K562 (cell line): ENCODE measurements around the gene RAB6B. TPM values are rescaled to one million over a fixed set of nuclear protein-coding genes. Genes with fewer than 3 reads are reported as not detected.

ENCODE experiments used
- CTBP1 ChIP-seq: fragments of 450-650 bp; IDR thresholded peaks from 2 replicates; pipeline ENCODE4 v1.6.1; 2016; ENCODE audit warnings: borderline replicate concordance
- HNRNPH1 ChIP-seq: fragments of 200-400 bp; formaldehyde crosslinking; optimal IDR thresholded peaks from 2 replicates; pipeline ENCODE3; 2017; ENCODE audit warnings: low read depth, mild to moderate bottlenecking, low read length, moderate library complexity
- HNRNPLL ChIP-seq: fragments of 200-400 bp; formaldehyde crosslinking; IDR thresholded peaks from 2 replicates; pipeline ENCODE4 v1.6.1; 2017; ENCODE audit warnings: low read length, low read depth, mild to moderate bottlenecking; ENCODE audit not compliant: poor library complexity, severe bottlenecking
- NELFE ChIP-seq: IDR thresholded peaks from 2 replicates; pipeline ENCODE4 v1.6.1; 2011; ENCODE audit warnings: mild to moderate bottlenecking; ENCODE audit not compliant: insufficient read depth, insufficient read length
- POLR2A ChIP-seq: fragments of 450-650 bp; conservative IDR thresholded peaks from 2 replicates; pipeline ENCODE4 v1.6.1; 2016
- RAD21 ChIP-seq, 2 experiments: fragments of 250-450 bp in 1 of 2; fragments of 450-650 bp in 1 of 2; sonication (Bioruptor Pico) in 1 of 2; formaldehyde crosslinking in 1 of 2; IDR thresholded peaks in 1 of 2; conservative IDR thresholded peaks in 1 of 2; 2 replicates each; pipeline versions ENCODE4 v1.4.0 to v1.8.0; 2020 to 2022; ENCODE audit warnings: mild to moderate bottlenecking in 2 of 2, moderate library complexity in 1 of 2
- SIN3B ChIP-seq: fragments of 450-650 bp; IDR thresholded peaks from 2 replicates; pipeline ENCODE4 v1.6.1; 2017; ENCODE audit warnings: low read depth, mild to moderate bottlenecking, moderate library complexity
- SP1 ChIP-seq: sonication (generic); formaldehyde crosslinking; IDR thresholded peaks from 2 replicates; pipeline ENCODE4 v1.8.1; 2022; ENCODE audit warnings: mild to moderate bottlenecking, missing genetic modification reagents
- TEAD4 ChIP-seq, 2 experiments: sonication (generic) in 1 of 2; formaldehyde crosslinking in 1 of 2; IDR thresholded peaks; 2 replicates each; pipeline versions ENCODE4 v1.6.1 to v1.8.0; 2012 to 2022; ENCODE audit warnings: borderline replicate concordance in 1 of 2, inconsistent platforms in 1 of 2, low read length in 1 of 2, mild to moderate bottlenecking in 1 of 2, missing genetic modification reagents in 1 of 2
- TRIM28 ChIP-seq: fragments of 450-650 bp; IDR thresholded peaks from 2 replicates; pipeline ENCODE4 v1.6.1; 2017
- YY1 ChIP-seq, 3 experiments: IDR thresholded peaks; 2 replicates each; pipeline ENCODE4 v1.6.1; 2011; ENCODE audit warnings: low read length in 2 of 3, mild to moderate bottlenecking in 2 of 3, moderate library complexity in 2 of 3, borderline replicate concordance in 1 of 3, control low read depth in 1 of 3, low read depth in 1 of 3; ENCODE audit not compliant: insufficient read depth in 3 of 3, insufficient replicate concordance in 2 of 3, control insufficient read depth in 1 of 3, insufficient read length in 1 of 3; ENCODE audit errors: extremely low read depth in 1 of 3
- ZNF23 ChIP-seq: fragments of 250-450 bp; sonication (Bioruptor Pico); IDR thresholded peaks from 2 replicates; pipeline ENCODE4 v1.4.0; 2020; ENCODE audit warnings: mild to moderate bottlenecking
- ZNF780A ChIP-seq: fragments of 250-450 bp; sonication (Bioruptor Pico); IDR thresholded peaks from 2 replicates; pipeline ENCODE4 v1.5.0; 2021; ENCODE audit warnings: mild to moderate bottlenecking
- polyA plus RNA-seq, 8 experiments: library from polyadenylated mRNA; depleted of rRNA in 4 of 8; stranded (reverse) in 5 of 8; unstranded in 3 of 8; fragments of >200 nt; fragmentation: Nextera tagmentation in 2 of 8; fragmentation: Illumina TruSeq in 1 of 8; extraction: Ambion mirVana in 2 of 8; extraction: Trizol in 1 of 8; gene quantifications; 2 replicates each; pipeline versions ENCODE4 v1.2.1 to v1.2.3, GENCODE V29; 2011 to 2014; ENCODE audit warnings: inconsistent platforms in 1 of 8, missing spikeins in 1 of 8
- total RNA-seq, 7 experiments: library from RNA; depleted of rRNA in 6 of 7; stranded (reverse); fragments of >200 nt in 6 of 7; fragmentation: Illumina TruSeq in 2 of 7; extraction: Trizol in 2 of 7; gene quantifications; 2 replicates each; pipeline versions ENCODE4 v1.2.1 to v1.2.3, GENCODE V29; 2011 to 2021; ENCODE audit warnings: low replicate concordance in 1 of 7
- TF ChIP-seq, protein P1 (sequence below): sonication (generic); formaldehyde crosslinking; IDR thresholded peaks from 2 replicates; pipeline ENCODE4 v1.8.0; 2022; ENCODE audit warnings: mild to moderate bottlenecking, missing genetic modification reagents
- TF ChIP-seq, protein P2 (sequence below): fragments of 450-650 bp; IDR thresholded peaks from 2 replicates; pipeline ENCODE4 v1.6.1; 2016; ENCODE audit warnings: borderline replicate concordance

Gene RAB6B
- total and polyA plus RNA-seq, 9 of the 15 experiments (the other 6 are each of a cell fraction or from before 2014, with no cell fraction given): 0.60 to 18.1 (median 1.5) TPM

DNA sequence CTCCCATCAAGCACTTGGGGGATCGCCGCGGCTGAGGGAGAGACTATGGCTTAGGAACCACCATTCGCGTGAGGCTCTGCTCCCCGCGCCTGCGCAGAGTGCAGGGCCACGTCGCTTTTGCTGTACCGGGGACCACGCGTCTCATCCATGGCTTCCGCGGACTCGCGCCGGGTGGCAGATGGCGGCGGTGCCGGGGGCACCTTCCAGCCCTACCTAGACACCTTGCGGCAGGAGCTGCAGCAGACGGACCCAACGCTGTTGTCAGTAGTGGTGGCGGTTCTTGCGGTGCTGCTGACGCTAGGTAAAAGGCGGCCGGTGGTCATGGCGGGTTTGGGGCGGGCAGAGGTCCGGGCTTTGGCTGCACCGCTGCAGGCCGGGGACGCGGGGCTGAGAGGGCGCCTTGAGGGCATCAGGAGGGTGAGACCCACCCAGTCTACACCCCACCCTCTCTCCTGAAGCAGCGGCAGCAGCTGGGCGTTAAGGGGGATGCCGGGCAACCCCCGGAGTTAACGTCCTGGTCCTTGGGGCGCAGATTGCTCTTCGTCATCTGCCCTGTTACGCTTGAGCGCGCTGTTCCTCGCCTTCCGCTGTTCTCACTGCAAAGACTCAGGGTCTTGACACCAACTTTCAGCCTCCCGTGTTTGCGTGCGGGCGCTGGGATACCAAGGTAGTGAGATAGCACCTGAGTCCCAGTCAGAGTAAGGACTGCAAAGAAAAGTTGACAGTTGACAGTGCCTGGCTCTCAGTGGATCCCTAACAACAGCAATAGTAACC, 89.8 kb downstream of the RAB6B start, which contains the start of gene SRPRB (continued):
- TF ChIP-seq SP1 (CRISPR knock-in tag) (no peak; the same call in 1 of the 2 replicates), CTBP1 (0 out of 2 replicates have a peak, but pooled peaks have one; percentile 17), SIN3B (no peak), ZNF23 (CRISPR knock-in tag) (no peak), TRIM28 (no peak), HNRNPH1 (no peak), RAD21 (CRISPR knock-in tag; conservative IDR thresholded peaks at IDR 0.05 in 1 of 2, IDR thresholded peaks at IDR 0.05 in 1 of 2) (no peak), NELFE (no peak), POLR2A (peak; percentile 92), YY1 (IDR thresholded peaks at IDR 0.05; ENCODE audit: borderline replicate concordance in 1 of 3, control insufficient read depth in 1 of 3, extremely low read depth in 1 of 3, insufficient read depth in 3 of 3, insufficient read length in 1 of 3, insufficient replicate concordance in 2 of 3, low read depth in 1 of 3, low read length in 2 of 3) (peak; percentile 44 to 87 (median 79)), HNRNPLL (peak; percentile 64), TEAD4 (IDR thresholded peaks at IDR 0.05; ENCODE audit: low read length) (no peak), TEAD4 (CRISPR knock-in tag; IDR thresholded peaks at IDR 0.05; ENCODE audit: borderline replicate concordance) (no peak), ZNF780A (no peak)
- TF ChIP-seq, protein P1, sequence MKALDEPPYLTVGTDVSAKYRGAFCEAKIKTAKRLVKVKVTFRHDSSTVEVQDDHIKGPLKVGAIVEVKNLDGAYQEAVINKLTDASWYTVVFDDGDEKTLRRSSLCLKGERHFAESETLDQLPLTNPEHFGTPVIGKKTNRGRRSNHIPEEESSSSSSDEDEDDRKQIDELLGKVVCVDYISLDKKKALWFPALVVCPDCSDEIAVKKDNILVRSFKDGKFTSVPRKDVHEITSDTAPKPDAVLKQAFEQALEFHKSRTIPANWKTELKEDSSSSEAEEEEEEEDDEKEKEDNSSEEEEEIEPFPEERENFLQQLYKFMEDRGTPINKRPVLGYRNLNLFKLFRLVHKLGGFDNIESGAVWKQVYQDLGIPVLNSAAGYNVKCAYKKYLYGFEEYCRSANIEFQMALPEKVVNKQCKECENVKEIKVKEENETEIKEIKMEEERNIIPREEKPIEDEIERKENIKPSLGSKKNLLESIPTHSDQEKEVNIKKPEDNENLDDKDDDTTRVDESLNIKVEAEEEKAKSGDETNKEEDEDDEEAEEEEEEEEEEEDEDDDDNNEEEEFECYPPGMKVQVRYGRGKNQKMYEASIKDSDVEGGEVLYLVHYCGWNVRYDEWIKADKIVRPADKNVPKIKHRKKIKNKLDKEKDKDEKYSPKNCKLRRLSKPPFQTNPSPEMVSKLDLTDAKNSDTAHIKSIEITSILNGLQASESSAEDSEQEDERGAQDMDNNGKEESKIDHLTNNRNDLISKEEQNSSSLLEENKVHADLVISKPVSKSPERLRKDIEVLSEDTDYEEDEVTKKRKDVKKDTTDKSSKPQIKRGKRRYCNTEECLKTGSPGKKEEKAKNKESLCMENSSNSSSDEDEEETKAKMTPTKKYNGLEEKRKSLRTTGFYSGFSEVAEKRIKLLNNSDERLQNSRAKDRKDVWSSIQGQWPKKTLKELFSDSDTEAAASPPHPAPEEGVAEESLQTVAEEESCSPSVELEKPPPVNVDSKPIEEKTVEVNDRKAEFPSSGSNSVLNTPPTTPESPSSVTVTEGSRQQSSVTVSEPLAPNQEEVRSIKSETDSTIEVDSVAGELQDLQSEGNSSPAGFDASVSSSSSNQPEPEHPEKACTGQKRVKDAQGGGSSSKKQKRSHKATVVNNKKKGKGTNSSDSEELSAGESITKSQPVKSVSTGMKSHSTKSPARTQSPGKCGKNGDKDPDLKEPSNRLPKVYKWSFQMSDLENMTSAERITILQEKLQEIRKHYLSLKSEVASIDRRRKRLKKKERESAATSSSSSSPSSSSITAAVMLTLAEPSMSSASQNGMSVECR (CRISPR knock-in tag): peak; percentile 84
- TF ChIP-seq, protein P2, sequence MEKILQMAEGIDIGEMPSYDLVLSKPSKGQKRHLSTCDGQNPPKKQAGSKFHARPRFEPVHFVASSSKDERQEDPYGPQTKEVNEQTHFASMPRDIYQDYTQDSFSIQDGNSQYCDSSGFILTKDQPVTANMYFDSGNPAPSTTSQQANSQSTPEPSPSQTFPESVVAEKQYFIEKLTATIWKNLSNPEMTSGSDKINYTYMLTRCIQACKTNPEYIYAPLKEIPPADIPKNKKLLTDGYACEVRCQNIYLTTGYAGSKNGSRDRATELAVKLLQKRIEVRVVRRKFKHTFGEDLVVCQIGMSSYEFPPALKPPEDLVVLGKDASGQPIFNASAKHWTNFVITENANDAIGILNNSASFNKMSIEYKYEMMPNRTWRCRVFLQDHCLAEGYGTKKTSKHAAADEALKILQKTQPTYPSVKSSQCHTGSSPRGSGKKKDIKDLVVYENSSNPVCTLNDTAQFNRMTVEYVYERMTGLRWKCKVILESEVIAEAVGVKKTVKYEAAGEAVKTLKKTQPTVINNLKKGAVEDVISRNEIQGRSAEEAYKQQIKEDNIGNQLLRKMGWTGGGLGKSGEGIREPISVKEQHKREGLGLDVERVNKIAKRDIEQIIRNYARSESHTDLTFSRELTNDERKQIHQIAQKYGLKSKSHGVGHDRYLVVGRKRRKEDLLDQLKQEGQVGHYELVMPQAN: peak; percentile 91; the same call in 1 of the 2 replicates
